MM.1S (cell line): ENCODE measurements around the gene PTPRN2.

Experiments used
- EZH2 ChIP-seq: fragments of 300-600 bp; sonication (generic); optimal IDR thresholded peaks from 2 replicates; pipeline ENCODE3; 2017; ENCODE audit warnings: low read depth, mild to moderate bottlenecking, antibody characterized with exemption, low read length, mixed read lengths
- EZH2phosphoT487 ChIP-seq: fragments of 300-600 bp; sonication (generic); IDR thresholded peaks from 2 replicates; pipeline ENCODE4 v1.6.1; 2018; ENCODE audit warnings: antibody characterized with exemption, low read length
- TF ChIP-seq, protein P1 (sequence below): fragments of 300-600 bp; sonication (generic); IDR thresholded peaks from 2 replicates; pipeline ENCODE4 v1.5.1; 2016; ENCODE audit warnings: antibody characterized with exemption, low read length, mixed read lengths

DNA sequence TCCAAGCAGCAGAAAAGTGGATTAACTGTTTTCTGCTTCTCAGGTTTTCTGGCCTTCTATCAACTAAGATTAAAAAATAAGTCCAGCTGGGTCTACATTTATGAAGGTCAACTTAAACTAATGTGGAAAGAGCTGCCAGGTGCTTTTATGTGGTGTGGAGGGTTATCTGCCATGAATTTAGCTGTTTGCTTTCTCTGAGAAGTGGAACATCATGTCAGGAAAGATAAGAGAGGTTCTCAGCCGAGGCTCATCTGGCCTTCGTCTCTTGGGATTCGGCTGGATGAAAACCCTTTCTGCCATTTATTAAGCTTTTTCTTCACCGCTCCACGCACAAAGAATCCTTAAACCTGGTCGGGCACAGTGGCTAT, 5.5 kb downstream of the PTPRN2 start:
- TF ChIP-seq, protein P1, sequence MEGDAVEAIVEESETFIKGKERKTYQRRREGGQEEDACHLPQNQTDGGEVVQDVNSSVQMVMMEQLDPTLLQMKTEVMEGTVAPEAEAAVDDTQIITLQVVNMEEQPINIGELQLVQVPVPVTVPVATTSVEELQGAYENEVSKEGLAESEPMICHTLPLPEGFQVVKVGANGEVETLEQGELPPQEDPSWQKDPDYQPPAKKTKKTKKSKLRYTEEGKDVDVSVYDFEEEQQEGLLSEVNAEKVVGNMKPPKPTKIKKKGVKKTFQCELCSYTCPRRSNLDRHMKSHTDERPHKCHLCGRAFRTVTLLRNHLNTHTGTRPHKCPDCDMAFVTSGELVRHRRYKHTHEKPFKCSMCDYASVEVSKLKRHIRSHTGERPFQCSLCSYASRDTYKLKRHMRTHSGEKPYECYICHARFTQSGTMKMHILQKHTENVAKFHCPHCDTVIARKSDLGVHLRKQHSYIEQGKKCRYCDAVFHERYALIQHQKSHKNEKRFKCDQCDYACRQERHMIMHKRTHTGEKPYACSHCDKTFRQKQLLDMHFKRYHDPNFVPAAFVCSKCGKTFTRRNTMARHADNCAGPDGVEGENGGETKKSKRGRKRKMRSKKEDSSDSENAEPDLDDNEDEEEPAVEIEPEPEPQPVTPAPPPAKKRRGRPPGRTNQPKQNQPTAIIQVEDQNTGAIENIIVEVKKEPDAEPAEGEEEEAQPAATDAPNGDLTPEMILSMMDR = no peak
- TF ChIP-seq EZH2phosphoT487 (no peak), EZH2 (no peak)
